ENCODE measurements around the gene SAP130.

Gene SAP130

DNA sequence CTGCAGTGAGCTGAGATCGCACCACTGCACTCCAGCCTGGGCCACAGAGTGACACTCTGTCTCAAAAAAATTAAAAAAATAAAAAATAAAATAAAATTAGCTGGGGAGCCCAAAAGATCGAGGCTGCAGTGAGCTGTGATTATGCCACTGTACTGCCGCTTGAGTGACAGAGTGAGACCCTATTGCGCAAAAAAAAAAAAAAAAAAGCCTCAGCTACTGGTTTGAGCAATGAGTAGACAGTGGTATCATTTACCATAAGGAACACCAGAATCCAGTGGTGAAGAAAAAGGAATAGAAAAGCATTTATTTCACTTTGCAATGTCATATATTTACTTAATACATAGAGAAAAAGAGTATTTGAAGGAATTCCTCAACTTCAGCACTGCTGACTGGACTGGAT, 3.0 kb downstream of the SAP130 start:
- no peak for DNase-seq

- DNase-seq = no peak
Measured at GRCh38 chr2:128017561-128017960, 10.3 kb downstream of the SAP130 start.

DNA sequence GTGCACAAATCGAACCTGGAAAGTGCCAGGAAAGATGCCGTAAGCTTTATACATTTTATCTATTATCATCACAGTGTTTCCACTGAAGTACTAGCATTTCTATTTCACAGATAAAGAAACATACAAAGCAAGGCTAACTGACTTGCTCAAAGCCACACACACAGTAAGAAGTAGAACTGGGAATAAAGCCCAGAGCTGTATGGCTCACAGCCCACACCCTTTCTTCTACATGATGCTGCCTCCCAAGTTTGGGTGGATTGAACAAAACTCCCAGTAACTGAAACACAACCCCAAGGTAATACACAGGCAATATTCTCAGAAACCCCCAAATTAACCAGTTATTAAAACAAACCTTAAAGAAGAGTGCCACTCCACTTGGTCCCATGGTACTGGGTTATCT, 11.2 kb downstream of the SAP130 start:
- DNase-seq = no peak

DNA sequence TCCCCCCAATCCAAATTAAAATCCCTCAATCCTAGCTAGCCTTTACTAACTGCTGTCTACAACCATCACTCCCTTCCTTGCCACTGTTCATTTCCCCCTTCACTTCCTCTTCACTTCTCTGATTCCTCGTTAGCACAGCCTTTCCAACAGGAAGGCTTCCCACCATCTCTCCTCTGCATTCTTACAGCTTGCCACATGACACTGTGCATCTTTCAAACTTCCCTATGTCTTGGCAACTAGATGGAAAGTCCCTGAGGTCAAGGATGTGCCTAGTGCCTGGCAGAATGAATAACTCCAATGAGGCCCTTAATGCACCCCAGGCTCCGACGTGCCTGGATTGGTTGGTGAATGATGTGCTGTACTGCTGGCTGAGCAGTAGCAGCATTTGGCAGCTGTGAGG, 15.2 kb downstream of the SAP130 start:
- no peak for DNase-seq

DNA sequence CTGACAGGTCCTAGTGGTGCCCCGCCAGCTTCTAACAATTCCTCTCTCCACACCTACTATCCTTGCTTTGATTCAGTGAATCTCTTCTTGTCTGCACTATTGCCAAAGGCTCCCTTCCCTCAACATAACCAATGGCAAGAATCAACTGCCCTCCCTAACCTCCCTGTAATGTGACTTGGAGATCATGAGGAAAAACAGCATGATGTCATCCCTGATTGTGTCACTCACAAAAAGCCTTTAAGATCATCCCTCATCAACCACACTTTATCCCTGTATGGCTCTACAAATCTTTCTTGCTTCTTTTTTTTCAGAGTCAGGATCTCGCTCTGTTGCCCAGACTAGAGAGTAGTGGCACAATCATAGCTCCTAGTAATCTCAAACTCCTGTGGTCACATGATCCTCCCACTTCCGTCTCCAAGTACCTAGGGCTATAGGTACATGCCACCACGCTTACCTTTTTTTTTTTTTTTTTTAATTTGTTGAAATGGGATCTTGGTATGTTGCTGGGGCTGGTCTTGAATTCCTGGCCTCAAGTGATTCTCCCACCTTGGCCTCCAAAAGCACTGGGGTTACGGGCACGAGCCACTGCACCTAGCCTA, 19.7 kb downstream of the SAP130 start:
- no peak for DNase-seq

GRCh38 chr2:128004509-128004908, 23.4 kb downstream of the SAP130 start:
- no peak for DNase-seq

DNA sequence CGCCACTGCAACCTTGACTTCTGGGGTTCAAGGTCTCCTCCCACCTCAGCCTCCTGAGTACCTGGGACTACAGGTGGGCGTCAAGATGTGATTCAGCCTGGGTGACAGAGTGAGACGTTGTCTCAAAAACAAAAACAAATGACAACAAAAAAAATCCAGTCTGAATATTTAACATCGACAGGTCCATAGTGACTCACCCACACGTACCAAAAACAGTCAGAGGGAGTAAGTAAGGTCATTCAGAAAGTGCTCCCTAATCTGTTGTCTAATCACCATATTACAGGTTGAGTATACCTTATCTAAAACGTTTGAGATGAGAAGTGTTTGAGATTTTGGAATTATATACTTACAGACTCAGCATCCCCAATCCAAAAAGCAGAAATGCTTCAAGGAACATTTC, 24.4 kb downstream of the SAP130 start:
- no peak for DNase-seq

- no peak for DNase-seq
Measured at GRCh38 chr2:127996160-127996559, 31.7 kb downstream of the SAP130 start.

DNA sequence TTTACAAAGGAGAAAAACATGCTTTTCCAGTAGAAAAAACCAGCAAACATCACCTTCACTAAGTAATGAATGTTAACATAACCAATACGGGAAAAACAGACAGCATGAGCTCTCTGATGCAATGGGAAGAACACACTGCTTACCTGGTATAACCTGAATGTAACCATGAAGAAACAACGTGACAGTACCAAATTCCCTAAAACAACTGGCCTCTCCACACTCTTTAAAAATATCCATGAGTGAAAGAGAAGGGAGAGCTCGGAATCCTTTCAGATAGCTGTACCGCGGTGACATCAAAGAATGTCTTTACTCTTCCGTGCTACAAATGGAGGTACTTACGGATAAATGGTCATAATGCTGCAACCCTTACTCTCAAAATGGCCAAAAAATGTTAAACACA, 32.1 kb downstream of the SAP130 start:
- no peak for DNase-seq

DNA sequence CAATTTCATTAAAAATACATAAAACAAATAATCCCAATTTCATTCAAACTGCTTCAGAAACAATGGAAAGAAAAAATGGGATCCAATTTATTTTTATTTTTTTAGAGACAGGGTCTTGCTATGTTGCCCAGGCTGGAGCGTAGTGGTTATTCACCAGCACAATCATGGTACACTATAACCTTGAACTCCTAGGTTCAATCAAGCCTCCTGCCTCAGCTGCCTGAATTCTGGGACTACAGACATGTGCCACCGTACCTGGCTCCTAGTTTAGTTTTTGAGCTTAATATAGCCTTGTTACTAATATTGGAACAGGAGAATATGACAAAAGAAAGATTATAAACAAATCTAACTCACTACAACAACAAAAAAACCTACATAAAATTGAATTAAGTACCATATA, 34.2 kb downstream of the SAP130 start:
- DNase-seq = no peak

DNA sequence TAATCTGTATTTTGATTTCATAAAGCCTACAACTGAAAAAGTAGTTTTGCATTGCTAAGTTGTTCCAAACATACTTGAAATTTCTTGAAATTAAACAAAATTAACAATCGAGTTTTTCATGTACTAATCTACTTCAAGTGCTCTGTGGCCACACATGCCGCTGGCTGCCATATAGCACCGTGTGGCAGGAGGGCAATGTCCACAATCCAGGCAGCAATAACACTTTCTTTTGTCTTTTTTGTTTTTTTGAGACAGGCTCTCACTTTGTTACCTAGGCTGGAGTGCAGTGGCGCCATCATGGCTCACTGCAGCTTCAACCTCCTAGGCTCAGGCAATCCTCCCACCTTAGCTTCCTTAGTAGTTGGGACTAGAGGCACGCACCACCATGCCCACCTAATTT, 36.1 kb downstream of the SAP130 start:
- DNase-seq = no peak

GRCh38 chr2:127986548-127987079, 41.2 kb downstream of the SAP130 start:
- DNase-seq = no peak

- no peak for DNase-seq
Measured at GRCh38 chr2:127985735-127986134, 42.1 kb downstream of the SAP130 start.

DNA sequence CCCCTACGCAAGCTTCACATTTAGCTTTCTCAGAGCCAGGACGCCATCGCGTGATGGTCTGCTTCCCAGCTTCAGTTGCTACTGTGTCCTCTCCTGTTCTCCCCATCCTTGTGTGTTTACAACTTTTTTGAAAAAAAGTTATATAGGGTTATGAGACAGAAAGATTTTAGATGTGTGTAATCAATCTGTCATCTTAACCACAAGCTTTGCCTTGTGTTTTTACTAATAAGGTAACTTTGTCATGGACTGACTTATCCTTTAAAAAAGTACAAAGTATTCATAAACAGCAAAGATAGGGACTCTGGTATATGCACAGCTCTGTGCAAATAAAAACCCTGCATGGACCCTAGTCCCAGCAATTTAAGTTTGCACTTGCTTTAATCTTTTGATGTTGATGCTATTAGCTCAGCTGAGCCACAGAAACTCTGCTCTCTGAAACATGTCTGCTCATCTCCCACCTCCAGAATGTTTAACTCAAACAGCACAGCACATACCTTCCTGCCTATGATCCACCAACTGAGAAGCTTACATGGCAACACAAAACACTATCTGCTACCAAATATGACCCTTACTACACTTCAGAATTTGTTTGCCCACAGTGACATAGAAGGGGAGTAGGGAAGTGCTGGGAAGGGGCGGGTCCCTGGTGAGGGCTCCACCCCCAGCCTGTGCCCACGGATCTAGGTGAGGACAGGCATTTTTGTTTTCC, 42.7 kb downstream of the SAP130 start:
- DNase-seq = no peak

- no peak for DNase-seq
Measured at GRCh38 chr2:127984551-127984950, 43.3 kb downstream of the SAP130 start.

DNA sequence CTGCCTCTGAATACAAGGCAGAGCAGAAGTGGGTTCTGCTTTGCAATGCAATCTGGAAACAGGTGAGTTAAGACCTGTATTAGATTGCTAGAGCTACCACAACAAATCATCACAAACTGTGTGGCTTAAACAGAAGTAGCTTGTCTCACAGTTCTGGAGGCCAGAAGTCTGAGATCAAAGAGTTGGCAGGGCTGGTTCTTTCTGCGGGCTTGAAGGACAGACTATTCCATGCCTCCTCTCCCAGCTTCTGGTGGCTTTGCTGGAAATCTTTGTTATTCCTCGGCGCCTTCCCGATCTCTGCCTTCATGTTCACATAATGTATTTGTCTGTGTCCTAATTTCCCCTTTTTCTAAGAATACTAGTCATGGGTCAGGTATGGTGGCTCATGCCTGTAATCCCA, 58.4 kb downstream of the SAP130 start:
- no peak for DNase-seq

DNA sequence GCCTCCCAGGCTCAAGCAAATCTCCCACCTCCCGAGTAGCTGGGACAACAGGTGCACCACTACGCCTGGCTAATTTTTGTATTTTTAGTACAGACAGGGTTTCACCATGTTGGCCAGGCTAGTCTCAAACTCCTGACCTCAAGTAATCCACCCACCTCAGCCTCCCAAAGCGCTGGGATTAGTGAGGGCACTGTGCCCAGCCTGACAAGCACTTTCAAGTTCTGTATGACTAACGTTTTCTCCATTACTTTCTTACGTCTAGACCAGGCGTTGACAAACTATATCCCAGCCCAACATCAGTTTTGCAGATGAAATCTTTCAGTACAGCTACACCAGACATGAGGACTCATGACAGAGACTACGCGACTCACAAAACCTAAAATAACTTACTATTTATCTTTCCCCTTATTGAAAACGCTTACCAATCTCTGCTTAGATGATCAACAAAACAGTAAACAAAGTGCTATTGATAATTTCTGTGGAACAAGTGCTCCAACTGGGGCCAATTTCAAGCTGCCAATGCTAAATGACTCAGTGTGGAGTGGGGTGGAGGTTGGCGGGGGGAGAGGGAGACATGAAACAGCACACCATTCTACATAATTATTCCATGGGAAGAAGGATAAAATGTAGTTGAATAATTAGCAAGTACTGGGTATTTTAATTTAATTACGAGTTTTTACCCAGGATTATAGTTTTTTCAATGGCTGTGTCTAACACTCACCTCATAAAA, 59.1 kb downstream of the SAP130 start:
- DNase-seq = no peak

GRCh38 chr2:127961729-127962128, 66.1 kb downstream of the SAP130 start:
- no peak for DNase-seq

DNA sequence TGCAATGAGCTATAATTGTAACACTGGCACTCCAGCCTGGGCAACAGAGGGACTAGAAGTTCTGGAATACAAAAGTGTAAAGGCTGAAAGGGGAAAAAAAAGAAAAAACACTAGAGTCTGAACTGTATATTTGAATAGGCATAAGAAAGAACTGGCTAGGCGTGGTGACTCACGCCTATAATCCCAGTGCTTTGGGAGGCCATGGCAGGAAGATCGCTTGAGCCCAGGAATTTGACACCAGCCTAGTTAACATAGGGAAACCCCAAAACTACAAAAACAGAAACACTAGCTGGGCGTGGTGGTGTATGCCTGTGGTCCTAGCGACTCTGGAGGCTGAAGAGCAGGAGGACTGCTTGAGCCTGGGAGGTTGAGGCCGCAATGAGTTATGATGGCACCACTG, 70.6 kb downstream of the SAP130 start:
- DNase-seq = no peak

GRCh38 chr2:127954857-127955256, 73.0 kb downstream of the SAP130 start:
- no peak for DNase-seq

DNA sequence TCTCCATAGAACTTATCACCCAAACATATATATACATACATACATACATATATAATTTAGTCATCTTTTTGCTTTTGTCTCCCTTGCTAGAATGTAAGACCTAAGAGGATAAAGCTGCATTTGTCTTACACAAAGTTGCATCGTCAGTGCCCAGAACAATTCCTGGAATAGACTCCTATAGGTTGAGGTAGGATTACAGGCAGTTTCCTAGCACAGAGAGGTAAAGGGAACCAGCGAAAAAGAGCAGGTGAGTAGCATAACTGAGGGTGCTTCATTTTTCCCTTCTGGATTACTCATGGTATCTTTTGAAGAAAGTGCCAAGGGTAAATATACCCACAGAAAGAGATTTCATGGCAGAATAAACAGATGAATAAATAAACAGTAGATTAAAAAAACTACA, 74.0 kb downstream of the SAP130 start:
- no peak for DNase-seq

DNA sequence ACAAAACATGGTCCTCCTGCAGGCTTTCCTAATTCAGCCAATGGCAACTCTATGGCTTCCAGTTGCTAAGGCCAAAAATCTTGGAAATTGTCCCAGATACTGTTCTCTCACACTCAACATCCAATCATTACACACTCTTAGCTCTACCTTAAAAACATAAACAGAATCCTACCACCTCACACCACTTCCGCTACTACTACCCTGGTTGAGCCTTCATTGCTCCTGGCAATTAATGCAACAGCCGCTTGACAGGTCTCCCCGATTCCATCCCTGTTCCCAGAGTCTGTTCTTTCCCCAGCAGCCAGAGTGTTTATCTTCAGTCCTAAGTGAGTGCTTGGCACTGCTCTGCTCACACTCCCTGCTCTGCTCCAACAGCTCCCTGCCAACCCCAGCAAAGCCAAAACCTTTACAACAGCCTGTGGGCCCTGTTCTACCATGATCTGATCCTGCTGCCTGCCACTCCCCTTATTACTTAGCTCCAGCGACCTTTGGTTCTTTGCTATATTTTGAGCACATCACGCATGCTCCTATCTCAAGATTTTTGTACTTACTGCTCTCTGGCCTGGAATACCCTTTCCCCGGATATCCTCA, 74.6 kb downstream of the SAP130 start:
- DNase-seq = no peak

GRCh38 chr2:127951026-127951425, 76.8 kb downstream of the SAP130 start:
- no peak for DNase-seq

GRCh38 chr2:127950264-127950663, 77.6 kb downstream of the SAP130 start:
- DNase-seq = no peak

Data from effector CD4-positive, alpha-beta T cell (primary cell).